AG09319 (cell line): ENCODE data around the gene CEMIP.

ENCODE experiments used
- DNase-seq: peaks from one replicate; pipeline ENCODE4 v3.0.0-alpha.2; 2010; ENCODE audit warnings: low read depth; ENCODE audit errors: extremely low read depth
- TF ChIP-seq, protein P1 (sequence below): IDR thresholded peaks from 2 replicates; pipeline ENCODE4 v1.5.1; 2011; ENCODE audit warnings: low read depth, mild to moderate bottlenecking, inconsistent platforms, low read length, moderate library complexity

CEMIP gene

DNA sequence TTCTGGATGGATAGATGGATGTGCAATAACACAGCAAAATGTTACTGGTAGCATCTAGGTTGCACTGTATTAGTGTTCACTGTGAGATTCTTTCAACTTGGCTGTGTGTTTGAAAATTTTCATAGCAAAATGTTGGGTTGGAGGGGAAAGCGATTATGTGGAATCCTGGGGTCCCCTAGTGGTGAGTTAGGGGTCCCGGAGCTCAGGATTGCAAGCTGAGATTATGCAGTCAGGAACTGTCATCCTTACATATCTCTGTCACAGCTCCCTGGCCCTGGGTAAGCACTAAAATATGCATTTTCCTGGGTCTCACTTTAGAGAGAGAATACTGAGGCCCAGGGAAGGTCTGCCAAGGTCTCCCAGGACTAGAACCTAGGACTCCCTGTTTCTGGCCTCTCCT, 77.2 kb downstream of the CEMIP start:
- DNase-seq, result no peak
- TF ChIP-seq, protein P1, sequence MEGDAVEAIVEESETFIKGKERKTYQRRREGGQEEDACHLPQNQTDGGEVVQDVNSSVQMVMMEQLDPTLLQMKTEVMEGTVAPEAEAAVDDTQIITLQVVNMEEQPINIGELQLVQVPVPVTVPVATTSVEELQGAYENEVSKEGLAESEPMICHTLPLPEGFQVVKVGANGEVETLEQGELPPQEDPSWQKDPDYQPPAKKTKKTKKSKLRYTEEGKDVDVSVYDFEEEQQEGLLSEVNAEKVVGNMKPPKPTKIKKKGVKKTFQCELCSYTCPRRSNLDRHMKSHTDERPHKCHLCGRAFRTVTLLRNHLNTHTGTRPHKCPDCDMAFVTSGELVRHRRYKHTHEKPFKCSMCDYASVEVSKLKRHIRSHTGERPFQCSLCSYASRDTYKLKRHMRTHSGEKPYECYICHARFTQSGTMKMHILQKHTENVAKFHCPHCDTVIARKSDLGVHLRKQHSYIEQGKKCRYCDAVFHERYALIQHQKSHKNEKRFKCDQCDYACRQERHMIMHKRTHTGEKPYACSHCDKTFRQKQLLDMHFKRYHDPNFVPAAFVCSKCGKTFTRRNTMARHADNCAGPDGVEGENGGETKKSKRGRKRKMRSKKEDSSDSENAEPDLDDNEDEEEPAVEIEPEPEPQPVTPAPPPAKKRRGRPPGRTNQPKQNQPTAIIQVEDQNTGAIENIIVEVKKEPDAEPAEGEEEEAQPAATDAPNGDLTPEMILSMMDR, result peak; percentile 19

DNA sequence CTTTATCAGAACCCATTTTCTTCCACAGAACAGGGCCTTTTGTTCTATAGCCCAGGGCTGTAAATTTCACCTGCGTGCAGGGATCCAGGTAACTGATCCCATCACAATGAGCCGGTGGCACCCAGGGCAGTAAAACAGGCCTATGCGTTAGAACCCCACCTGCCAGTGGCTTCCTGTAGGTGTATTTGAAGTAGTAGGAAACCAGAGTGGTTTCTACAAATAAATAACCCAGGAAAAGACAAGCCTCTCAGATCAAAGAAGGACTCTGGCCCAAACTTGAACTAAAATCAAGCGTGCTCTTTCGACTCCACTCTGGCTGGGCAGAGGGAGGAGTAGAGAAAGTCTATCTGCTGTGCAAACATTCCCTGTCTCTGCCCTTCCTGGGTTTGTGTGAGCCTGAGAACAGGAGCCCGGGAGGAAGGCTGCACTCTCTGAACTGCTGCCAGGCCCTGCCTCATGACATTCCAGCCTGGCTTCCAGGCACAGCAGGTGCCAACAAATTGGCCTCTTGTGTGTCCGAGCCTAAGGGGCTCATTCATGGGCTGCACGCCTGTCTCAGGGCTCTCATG, 77.7 kb downstream of the CEMIP start:
- DNase-seq, result no peak
- TF ChIP-seq, protein P1, result no peak

DNA sequence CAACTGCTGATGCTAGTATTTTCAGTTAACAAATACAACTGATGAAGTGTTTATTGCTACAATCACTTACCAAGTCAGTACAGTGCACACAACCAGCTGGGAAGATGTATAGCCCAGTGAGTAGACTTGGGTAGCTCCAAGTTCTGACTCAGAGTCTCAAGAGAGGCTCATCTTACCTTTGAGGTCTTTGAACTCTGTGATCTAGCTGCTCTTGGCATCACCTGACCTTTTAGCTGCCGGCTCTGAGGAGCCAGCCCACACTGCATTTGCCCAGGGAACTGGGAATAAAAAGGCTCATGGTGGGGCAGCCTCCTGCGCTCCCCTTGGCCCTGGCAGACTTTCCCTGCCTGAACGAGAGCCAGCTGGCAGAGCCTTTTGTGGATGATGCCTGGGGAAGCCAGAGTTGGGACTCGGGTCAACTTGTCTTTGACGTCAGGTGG, 82.6 kb downstream of the CEMIP start:
- TF ChIP-seq, protein P1, result no peak
- peak; percentile 16 for DNase-seq

DNA sequence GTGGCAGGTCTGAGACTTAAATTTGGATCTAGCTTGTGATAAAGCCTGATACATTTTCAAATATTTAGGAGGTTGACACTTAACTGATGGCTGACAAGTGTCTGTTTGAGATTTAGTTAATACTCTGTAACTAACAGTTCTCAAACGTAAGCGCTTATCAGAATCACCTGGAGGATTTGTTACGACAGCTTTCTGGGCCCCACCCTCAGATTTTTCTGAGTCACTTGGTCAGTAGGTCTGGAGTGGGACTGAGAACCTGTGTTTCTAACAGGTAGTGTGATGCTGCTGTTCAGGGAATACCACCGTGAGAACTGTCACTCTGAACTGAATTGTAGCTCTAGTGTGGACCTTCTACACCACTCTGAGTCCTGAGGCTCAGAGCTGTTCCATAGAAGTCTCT, 85.5 kb downstream of the CEMIP start:
- TF ChIP-seq, protein P1, result no peak
- DNase-seq, result no peak

DNA sequence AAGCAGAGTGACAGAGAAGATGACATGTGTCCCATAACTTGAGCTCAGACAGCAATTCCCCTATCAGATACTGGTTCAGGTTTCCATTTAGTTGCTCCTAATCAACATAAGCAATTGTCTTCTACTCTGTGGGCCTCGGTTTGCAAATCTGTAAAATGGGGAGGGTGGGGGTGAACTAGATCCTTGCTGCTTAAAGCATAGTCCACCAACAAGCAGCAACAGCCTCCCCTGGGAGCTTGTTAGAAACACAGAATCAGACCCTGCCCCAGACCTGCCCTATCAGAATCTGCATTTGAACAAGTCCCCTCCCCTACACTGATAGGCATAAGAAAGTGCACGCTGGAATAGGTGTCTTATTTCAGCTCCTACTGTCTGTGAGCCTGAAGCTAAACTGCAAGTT, 87.8 kb downstream of the CEMIP start:
- no peak for DNase-seq
- TF ChIP-seq, protein P1, result no peak

DNA sequence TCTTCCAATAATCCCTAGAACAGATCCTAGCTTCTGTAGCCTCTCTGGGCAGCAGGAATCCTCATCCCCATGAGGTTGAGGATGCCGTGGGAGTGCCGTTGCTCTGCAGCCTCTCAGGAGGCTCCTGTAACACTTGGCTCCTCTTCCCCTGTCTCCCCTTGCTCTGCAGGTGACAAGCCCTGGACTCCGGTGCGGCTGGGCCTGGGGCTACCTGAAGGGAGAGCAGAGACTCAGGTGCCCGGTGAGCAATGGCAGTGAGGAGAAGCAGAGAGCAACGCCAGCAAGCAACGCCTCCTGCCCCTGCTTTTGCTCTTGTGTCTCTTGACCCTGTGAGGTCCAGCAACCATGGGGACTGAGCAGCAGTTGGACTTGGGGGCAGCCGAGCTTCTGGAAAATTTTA, 91.2 kb downstream of the CEMIP start:
- TF ChIP-seq, protein P1, result no peak
- DNase-seq, result no peak

DNA sequence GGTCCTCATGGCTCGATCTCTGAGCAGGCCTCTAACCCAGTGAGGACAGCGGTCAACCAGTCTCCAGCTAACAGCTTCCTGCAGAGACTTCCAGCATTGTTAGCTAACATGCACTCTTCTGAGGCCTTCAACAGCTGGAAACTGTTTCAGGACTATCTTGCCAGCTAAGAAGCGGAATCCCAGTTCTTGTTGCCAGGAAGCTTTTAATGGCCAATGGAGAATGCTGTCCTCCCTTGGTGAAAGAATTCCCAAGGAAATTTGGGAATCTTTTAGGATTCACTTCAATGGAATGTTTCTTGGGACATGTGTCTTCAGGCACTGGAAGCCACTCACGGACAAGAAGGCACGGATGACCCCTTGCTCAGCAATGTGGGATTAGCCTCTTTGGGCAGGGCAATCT, 91.7 kb downstream of the CEMIP start:
- TF ChIP-seq, protein P1, result no peak
- DNase-seq, result peak; percentile 15
